Activated CD4-positive, alpha-beta T cell treated with anti-CD3 and anti-CD28 coated beads for 4 hours (primary cell): Measurements from ENCODE around the gene PEMT.

ENCODE experiments used
- DNase-seq, 2 donors: peaks; one replicate each; pipeline ENCODE4 v3.0.0-alpha.2; 2020

Gene PEMT

GRCh38 chr17:17553217-17554195, 38.0 kb downstream of the PEMT start:
- DNase-seq: no peak

GRCh38 chr17:17552351-17553216, 38.9 kb downstream of the PEMT start:
- no peak for DNase-seq

DNA sequence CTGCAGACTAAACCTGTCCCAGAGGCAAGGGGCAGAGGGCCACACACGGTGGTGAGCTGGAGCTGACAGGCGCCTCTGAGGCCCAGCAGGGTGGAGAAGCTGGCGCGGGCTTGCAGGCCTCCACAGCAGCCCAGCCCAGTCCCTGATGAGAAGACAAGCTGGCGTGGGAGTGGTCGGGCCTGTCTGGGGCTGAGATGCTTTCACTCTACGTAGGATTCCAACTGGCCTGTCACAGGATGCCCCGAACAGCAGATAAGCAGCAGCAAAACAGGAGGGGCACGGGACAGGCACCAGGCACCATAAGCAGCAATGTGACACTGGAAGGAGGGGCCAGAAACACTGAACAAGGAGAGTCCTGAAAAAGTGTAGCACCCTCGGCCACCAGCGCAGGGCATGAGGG, 40.1 kb downstream of the PEMT start:
- no peak for DNase-seq

DNA sequence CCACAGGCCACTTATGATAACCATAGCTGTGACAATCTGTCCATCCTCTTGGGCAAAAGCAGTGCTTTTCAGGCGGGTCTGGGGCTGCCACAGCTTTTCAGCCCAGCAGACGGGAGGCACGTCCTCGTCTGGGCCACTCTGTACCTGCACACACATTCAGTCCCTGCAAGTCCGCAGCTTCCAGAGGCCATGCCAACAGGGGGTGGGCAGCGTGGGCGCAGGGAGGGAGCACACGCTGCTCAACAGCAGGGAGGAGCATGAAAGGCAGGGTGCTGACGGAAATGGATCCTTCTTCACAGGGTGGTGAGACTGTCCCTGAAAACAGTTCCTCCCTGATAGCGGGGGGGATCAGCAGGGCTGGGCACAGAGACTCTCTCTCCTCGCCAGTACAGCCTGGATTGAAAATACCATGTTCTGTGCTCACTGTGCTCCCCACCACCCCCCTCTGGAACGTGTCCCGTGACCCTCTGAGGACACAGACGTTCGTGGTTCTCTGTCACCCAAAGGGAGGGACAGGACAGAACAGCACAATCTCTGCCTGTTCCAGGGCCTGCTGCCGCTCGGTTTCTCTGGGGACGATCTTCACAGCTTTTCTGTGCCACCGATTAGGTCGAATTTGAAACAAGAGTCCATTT, 41.7 kb downstream of the PEMT start:
- no peak for DNase-seq

DNA sequence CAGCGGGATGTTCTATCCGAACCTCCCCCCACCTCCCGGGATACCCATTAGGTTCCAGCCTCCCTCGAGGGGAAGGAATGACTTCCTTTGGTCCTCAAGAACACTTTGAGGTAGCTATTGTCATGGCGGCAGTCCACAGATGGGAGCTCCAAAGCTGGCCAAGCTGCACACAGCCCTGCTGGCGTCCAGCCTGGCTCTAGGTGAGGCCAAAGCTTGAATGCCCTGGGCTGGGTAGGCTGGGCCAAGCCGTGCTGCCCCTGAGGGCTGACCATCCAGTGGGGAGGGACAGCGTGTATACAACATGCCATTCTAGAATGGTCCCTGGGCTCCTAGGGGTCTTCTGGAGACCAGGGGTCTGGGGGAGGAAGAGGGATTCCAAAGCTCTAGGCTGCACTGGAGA, 43.5 kb downstream of the PEMT start:
- DNase-seq: no peak

GRCh38 chr17:17547210-17547764, 44.2 kb downstream of the PEMT start:
- DNase-seq: no peak

DNA sequence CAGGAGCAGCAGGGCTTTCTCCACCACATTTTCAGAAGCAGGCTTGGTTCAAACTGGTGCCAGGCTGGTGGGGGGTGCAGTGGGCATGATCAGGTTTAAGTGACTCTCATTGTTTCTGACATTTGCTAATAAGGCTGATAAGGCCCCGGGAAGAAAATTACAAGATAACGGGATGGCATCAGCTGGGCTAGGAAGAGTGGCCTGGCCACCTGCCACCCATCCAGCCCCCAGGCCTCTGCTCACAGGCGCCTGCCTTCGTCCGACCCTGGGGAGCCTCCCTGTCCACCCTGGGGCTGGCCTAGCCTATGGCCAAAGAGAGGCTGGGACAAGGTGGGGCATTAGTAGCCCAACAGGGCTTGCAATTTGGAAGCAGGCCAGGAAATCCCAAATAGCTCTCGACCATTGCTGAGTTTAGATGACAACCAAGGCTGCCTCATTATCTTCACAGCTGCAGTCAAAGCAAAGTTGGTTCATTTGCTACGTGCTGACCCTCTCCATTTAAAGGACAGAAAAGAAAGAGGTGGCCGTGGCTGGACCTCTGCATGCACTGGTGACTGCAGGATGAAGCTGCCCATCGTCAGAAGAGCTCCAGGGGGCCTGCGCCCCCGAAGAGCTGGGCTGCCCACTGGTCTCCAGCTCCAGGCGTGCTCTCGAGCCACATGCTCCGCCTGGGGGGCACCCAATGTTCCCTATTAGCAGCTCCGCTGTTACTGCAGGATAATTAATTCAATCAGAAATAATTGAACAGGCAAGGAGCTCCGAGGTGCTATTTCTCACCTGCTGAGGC, 44.9 kb downstream of the PEMT start:
- no peak for DNase-seq

DNA sequence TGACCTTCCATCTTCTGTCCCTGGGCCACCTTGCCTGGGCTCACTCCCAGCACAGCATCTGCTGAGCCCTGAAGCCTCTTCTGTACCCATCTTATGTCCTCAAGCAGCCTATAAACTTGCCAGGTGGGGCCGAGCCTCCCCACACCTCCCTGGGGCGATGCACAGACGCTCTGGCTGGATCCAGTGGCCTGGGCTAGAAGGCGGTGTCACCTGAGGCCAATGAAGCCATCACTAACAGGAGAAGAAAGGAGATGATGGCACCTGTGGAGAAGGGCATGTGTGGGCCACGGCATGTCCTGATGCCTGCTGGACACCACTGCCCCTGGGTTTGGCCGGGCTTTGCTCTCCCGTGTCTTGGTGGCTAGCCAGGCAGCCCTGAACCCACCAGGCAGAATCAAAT, 45.5 kb downstream of the PEMT start:
- no peak for DNase-seq

- no peak for DNase-seq
Measured at GRCh38 chr17:17545031-17545820, 46.3 kb downstream of the PEMT start.

- DNase-seq: no peak
Measured at GRCh38 chr17:17542906-17543635, 48.4 kb downstream of the PEMT start.

DNA sequence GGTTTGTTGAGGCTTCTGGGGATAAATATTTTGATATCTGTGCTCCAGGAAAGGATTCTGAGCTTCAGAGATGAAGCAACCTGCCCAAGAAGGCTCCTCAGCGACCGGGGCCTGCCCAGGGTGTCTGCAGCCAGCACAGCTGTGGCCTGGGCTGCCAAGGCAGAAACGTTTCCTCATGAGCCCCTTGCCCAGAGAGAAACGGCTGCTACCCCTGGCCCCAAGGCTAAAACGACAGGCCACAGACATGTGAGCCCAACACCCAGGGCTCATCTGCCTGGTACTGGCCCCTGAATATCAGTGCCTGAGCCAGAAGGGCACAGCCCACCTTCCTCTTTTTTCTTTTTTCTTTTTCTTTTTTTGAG, 49.9 kb downstream of the PEMT start:
- no peak for DNase-seq

- no peak for DNase-seq
Measured at GRCh38 chr17:17540935-17541639, 50.4 kb downstream of the PEMT start.

DNA sequence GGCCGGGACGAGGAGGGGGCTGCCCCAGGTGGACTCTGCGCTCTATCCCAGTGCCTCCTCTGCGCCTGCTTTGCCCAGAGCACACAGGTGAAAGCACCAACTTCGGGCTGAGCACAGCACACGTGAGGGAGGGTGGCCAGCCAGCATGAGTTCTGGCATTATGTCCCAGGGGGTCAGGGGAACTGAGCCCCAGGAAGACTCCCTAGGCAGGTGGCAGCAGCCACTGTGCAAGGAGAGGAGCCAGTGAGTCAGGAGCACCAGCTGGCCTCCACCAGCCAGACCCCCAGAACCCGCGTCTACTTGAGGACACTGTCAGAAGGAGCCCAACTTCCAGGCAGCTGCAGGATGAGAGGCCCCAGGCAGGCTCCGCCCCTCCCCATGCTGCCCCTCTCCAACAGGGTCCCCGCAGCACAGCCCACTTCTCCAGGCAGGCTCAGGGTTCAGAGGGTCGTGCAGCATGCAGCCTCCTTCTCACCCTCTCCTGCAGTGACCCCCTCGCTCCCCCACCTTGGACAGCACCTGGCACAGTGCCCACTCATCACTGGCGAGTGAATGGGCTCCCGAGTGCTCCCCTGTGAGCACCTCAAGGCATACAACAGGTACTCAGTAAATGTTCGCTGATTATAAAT, 51.1 kb downstream of the PEMT start:
- DNase-seq: no peak

- no peak for DNase-seq
Measured at GRCh38 chr17:17539591-17539990, 51.9 kb downstream of the PEMT start.

GRCh38 chr17:17538417-17539391, 52.8 kb downstream of the PEMT start:
- DNase-seq: no peak

GRCh38 chr17:17537311-17538099, 54.0 kb downstream of the PEMT start:
- no peak for DNase-seq

- DNase-seq: no peak
Measured at GRCh38 chr17:17536702-17537101, 54.8 kb downstream of the PEMT start.
